Measurements from ENCODE around the gene MYO9B.

Gene MYO9B

DNA sequence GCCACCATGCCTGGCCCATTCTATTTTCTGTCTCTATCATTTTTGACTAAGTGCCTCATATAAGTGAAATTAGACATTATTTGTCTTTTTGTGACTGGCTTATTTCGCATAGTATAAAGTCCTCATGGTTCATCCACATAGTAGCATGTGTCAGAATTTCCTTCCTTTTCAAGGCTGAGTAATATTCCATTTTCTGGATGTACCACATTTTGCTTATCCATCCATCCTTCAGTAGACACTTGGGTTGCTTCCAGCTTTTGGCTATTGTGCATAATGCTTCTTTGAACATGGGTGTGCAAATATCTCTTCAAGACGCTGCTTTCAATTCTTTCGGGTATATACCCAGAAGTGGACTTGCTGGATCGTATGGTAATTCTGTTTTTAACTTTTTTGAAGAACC is 88.1 kb downstream of the MYO9B start:
- H3K27me3 ChIP-seq (replicated peaks; ENCODE audit: control insufficient read depth, insufficient read depth, low read length) = no peaks in the 10 kb centered on the region
- no peak overlapping the region for H3K4me3 ChIP-seq (replicated peaks; ENCODE audit: low read depth, low read length)
- H3K36me3 ChIP-seq (ENCODE audit: control insufficient read depth, insufficient read depth, low read length) = peaks cover 53% of the 10 kb centered on the region
- TF ChIP-seq, protein P1, sequence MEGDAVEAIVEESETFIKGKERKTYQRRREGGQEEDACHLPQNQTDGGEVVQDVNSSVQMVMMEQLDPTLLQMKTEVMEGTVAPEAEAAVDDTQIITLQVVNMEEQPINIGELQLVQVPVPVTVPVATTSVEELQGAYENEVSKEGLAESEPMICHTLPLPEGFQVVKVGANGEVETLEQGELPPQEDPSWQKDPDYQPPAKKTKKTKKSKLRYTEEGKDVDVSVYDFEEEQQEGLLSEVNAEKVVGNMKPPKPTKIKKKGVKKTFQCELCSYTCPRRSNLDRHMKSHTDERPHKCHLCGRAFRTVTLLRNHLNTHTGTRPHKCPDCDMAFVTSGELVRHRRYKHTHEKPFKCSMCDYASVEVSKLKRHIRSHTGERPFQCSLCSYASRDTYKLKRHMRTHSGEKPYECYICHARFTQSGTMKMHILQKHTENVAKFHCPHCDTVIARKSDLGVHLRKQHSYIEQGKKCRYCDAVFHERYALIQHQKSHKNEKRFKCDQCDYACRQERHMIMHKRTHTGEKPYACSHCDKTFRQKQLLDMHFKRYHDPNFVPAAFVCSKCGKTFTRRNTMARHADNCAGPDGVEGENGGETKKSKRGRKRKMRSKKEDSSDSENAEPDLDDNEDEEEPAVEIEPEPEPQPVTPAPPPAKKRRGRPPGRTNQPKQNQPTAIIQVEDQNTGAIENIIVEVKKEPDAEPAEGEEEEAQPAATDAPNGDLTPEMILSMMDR (IDR thresholded peaks at IDR 0.05; ENCODE audit: insufficient read depth, low read length, poor library complexity, severe bottlenecking) = no peak
- DNase-seq (ENCODE audit: extremely low read depth, insufficient read length) = no peak

DNA sequence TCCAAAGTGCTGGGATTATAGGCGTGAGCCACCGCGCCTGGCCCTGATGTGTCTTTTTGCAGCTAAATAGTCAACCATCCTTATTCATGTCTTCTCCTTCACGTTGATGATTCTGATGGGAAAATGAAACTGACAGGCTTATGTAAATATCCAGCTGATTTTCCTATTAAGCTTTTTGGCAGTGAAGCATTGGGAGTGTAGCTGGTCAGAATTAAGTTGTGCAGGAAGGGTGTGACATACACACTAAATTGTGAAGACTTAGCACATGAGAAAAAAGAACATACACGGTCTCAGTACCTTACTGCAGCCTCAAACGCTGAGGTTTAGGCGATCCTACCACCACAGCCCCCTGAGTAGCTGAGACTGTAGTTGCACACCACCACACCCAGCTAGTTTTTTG is 89.1 kb downstream of the MYO9B start:
- DNase-seq (ENCODE audit: extremely low read depth, insufficient read length) = no peak
- no peaks in the 10 kb centered on the region for H3K27me3 ChIP-seq (replicated peaks; ENCODE audit: control insufficient read depth, insufficient read depth, low read length)
- TF ChIP-seq, protein P1 (IDR thresholded peaks at IDR 0.05; ENCODE audit: insufficient read depth, low read length, poor library complexity, severe bottlenecking) = no peak
- no peak overlapping the region for H3K4me3 ChIP-seq (replicated peaks; ENCODE audit: low read depth, low read length)
- peaks cover 54% of the 10 kb centered on the region for H3K36me3 ChIP-seq (ENCODE audit: control insufficient read depth, insufficient read depth, low read length)

DNA sequence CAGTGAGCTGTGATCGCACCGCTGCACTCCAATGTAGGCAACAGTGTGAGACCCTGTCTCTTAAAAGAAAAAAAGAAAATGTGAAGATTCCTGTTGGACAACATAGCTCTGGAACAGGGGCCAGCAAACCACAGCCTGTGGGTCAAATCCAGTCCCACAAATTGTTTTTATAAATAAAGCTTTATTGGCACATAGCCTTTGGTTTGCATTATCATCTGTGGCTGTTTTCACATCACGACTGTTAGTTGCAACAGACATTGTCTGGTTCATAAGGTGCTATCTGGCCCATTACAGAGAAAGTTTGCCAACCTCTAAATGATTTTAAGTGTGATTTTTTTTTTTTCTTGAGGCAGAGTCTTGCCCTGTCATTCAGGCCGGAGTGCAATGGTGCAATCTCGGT is 90.1 kb downstream of the MYO9B start:
- H3K27me3 ChIP-seq (replicated peaks; ENCODE audit: control insufficient read depth, insufficient read depth, low read length) = no peaks in the 10 kb centered on the region
- no peak for DNase-seq (ENCODE audit: extremely low read depth, insufficient read length)
- H3K36me3 ChIP-seq (ENCODE audit: control insufficient read depth, insufficient read depth, low read length) = peaks cover 51% of the 10 kb centered on the region
- no peak overlapping the region for H3K4me3 ChIP-seq (replicated peaks; ENCODE audit: low read depth, low read length)
- TF ChIP-seq, protein P1 (IDR thresholded peaks at IDR 0.05; ENCODE audit: insufficient read depth, low read length, poor library complexity, severe bottlenecking) = no peak

DNA sequence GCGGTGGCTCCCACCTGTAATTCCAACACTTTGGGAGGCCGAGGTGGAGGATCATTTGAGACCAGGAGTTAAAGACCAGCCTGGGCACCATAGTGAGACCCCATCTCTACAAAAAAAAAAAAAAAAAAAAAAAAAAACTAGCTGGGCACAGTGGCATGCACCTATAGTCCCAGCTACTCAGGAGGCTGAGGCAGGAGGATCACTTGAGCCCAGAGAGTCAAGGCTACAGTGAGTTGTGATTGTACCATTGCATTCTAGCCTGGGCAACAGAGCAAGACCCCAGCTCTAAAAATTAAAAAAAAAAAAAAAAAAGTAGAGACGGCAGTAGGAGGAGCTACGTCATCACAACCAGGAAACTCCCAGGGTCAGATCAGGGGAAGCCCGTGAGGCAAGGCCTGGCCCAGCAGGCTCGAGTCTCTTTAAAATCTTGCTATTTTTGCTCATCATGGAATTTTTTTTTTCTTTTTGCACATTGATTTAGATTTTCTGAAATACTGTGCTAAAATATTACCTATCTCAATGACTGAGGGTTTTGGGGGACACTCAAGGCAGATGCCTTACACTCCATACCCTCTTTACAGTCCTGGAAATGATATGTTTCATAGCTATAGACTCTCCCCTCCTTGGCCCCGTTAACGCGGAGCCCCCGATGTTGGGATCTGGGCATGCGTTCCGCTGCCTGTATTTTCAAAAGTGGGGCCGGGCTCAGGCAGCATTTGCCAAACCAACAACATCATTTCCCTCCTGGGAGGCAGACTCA is 95.1 kb downstream of the MYO9B start:
- Histone ChIP-seq H3K27me3 (replicated peaks; ENCODE audit: control insufficient read depth, insufficient read depth, low read length) (no peaks in the 10 kb centered on the region), H3K36me3 (ENCODE audit: control insufficient read depth, insufficient read depth, low read length) (peaks cover 42% of the 10 kb centered on the region)
- TF ChIP-seq, protein P1 (IDR thresholded peaks at IDR 0.05; ENCODE audit: insufficient read depth, low read length, poor library complexity, severe bottlenecking) = no peak

DNA sequence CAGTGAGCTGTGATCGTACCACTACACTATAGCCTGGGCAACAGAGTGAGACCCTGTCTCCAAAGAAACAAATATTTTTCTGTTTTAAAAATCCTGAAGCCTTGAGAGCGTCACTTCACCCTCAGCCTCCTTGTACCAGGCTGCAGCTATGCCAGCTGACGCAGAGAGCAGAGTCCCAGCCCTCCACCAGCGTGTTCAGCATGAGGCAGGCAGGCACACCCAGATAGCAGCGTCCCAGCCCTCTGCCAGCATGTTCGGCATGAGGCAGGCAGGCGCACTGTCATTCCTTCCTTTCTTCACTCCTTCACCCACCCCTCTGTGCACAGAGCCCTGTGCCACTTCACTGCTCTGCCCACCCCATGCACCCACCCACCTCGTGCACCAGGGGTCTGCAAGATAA is 96.3 kb downstream of the MYO9B start:
- Histone ChIP-seq H3K36me3 (ENCODE audit: control insufficient read depth, insufficient read depth, low read length) (peaks cover 42% of the 10 kb centered on the region), H3K27me3 (replicated peaks; ENCODE audit: control insufficient read depth, insufficient read depth, low read length) (no peaks in the 10 kb centered on the region), H3K4me3 (replicated peaks; ENCODE audit: low read depth, low read length) (no peak overlapping the region)
- TF ChIP-seq, protein P1 (IDR thresholded peaks at IDR 0.05; ENCODE audit: insufficient read depth, low read length, poor library complexity, severe bottlenecking) = no peak
- DNase-seq (ENCODE audit: extremely low read depth, insufficient read length) = no peak

More for the DNA sequence above, 95.1 kb downstream of the MYO9B start:
- no peak for DNase-seq (ENCODE audit: extremely low read depth, insufficient read length)
- H3K4me3 ChIP-seq (replicated peaks; ENCODE audit: low read depth, low read length) = no peak overlapping the region
